HPDE6-E6E7 (cell line): ENCODE measurements around the gene CCDC27.

Experiments
- DNase-seq: peaks from one replicate; pipeline ENCODE4 v3.0.0; 2011; ENCODE audit warnings: missing footprints; ENCODE audit errors: extremely low spot score

The CCDC27 gene

GRCh38 chr1:3774946-3775489 is 22.8 kb downstream of the CCDC27 start:
- DNase-seq = no peak

- DNase-seq = peak; percentile 75
These were observed 23.4 kb downstream of the CCDC27 start for GRCh38 chr1:3775490-3776230.

GRCh38 chr1:3776231-3776961 is 24.1 kb downstream of the CCDC27 start:
- no peak for DNase-seq

- DNase-seq = no peak
These were observed 24.9 kb downstream of the CCDC27 start for GRCh38 chr1:3777078-3777547.

GRCh38 chr1:3777647-3778589 is 25.7 kb downstream of the CCDC27 start:
- no peak for DNase-seq

- no peak for DNase-seq
These were observed 26.5 kb downstream of the CCDC27 start for GRCh38 chr1:3778590-3779264.

- no peak for DNase-seq
These were observed 27.1 kb downstream of the CCDC27 start for GRCh38 chr1:3779265-3779911.

GRCh38 chr1:3779912-3780416 is 27.7 kb downstream of the CCDC27 start:
- no peak for DNase-seq

GRCh38 chr1:3780901-3781300 is 28.7 kb downstream of the CCDC27 start:
- DNase-seq = no peak

- no peak for DNase-seq
These were observed 31.6 kb downstream of the CCDC27 start for GRCh38 chr1:3783651-3784474.

- DNase-seq = no peak
These were observed 32.8 kb downstream of the CCDC27 start for GRCh38 chr1:3785045-3785444.

- no peak for DNase-seq
These were observed 33.4 kb downstream of the CCDC27 start for GRCh38 chr1:3785456-3786157.

GRCh38 chr1:3786468-3787348 is 34.5 kb downstream of the CCDC27 start:
- no peak for DNase-seq

GRCh38 chr1:3787349-3787715 is 35.1 kb downstream of the CCDC27 start:
- no peak for DNase-seq

GRCh38 chr1:3787745-3788605 is 35.7 kb downstream of the CCDC27 start:
- DNase-seq = no peak

- DNase-seq = no peak
These were observed 36.6 kb downstream of the CCDC27 start for GRCh38 chr1:3788756-3789420.
